CD4-positive, alpha-beta T cell (primary cell): ENCODE measurements around the gene SH3BGRL2. TPM values are rescaled to one million over a fixed set of nuclear protein-coding genes. Genes with fewer than 3 reads are reported as not detected.
"Not testable (repeated sequence)": the region's sequence is repeated elsewhere in the genome, so short reads cannot be mapped to it uniquely, and the experiment has no call there.

Experiments
- ATAC-seq: fragments of 200-7000 bp; cut with Tn5 transposase; one replicate; pipeline ENCODE4 v1.10.0; 2022; ENCODE audit warnings: mild to moderate bottlenecking; ENCODE audit not compliant: poor library complexity
- CTCF ChIA-PET: fragments of 350-600 bp; sonication (Branson Sonifier 250); formaldehyde crosslinking; loops from one replicate; lab custom pipeline; 2021; ENCODE audit warnings: antibody characterized with exemption, inconsistent platforms; lab: Charles Lee
- POLR2A ChIA-PET: fragments of 350-600 bp; sonication (Branson Sonifier 250); formaldehyde crosslinking; loops from one replicate; lab custom pipeline; 2021; ENCODE audit warnings: antibody characterized with exemption, inconsistent platforms; lab: Charles Lee
- DNase-seq, 14 experiments: peaks; one replicate each; pipeline ENCODE4 v3.0.0-alpha.2; 2013 to 2020; ENCODE audit warnings: mixed read lengths in 2 of 14
- H3K27ac ChIP-seq, 2 donors: one replicate each; pipeline versions ENCODE4 v1.5.1 to v1.7.0; 2013; ENCODE audit warnings: low read length in 2 of 2, low read depth in 1 of 2, mild to moderate bottlenecking in 1 of 2
- H3K27me3 ChIP-seq, 2 experiments: 1 replicate in 1 of 2; 2 replicates in 1 of 2; pipeline versions ENCODE4 v1.6.1 to v1.7.0; 2013; ENCODE audit warnings: low read length in 2 of 2, control low read depth in 1 of 2, mild to moderate bottlenecking in 1 of 2, moderate library complexity in 1 of 2; ENCODE audit not compliant: insufficient read depth in 2 of 2, control insufficient read depth in 1 of 2
- H3K36me3 ChIP-seq: one replicate; pipeline ENCODE4 v1.6.1; 2013; ENCODE audit warnings: low read length, control low read depth; ENCODE audit not compliant: insufficient read depth
- H3K4me1 ChIP-seq: one replicate; pipeline ENCODE4 v1.6.1; 2013; ENCODE audit warnings: low read length, control low read depth; ENCODE audit not compliant: insufficient read depth
- H3K4me3 ChIP-seq: one replicate; pipeline ENCODE4 v1.5.1; 2013; ENCODE audit warnings: mild to moderate bottlenecking, low read length, moderate library complexity
- H3K9me3 ChIP-seq, 2 experiments: 1 replicate in 1 of 2; 2 replicates in 1 of 2; pipeline versions ENCODE4 v1.6.1 to v1.7.0; 2013; ENCODE audit warnings: low read length in 2 of 2, mild to moderate bottlenecking in 2 of 2, control low read depth in 1 of 2, moderate library complexity in 1 of 2; ENCODE audit not compliant: control insufficient read depth in 1 of 2, insufficient read depth in 1 of 2
- H3K27ac Mint-ChIP-seq: one replicate; pipeline ENCODE4 v1.8.0; 2020; ENCODE audit warnings: mixed read lengths
- H3K27me3 Mint-ChIP-seq: one replicate; pipeline ENCODE4 v1.8.0; 2021; ENCODE audit warnings: mixed read lengths
- H3K36me3 Mint-ChIP-seq: one replicate; pipeline ENCODE4 v1.8.0; 2021; ENCODE audit warnings: low read depth, mixed read lengths
- H3K4me1 Mint-ChIP-seq: one replicate; pipeline ENCODE4 v1.8.0; 2021; ENCODE audit warnings: low read depth, mixed read lengths
- H3K4me3 Mint-ChIP-seq: one replicate; pipeline ENCODE4 v1.8.0; 2020; ENCODE audit warnings: mild to moderate bottlenecking, mixed read lengths
- H3K9me3 Mint-ChIP-seq: one replicate; pipeline ENCODE4 v1.8.0; 2020; ENCODE audit warnings: mixed read lengths
- intact Hi-C, 2 experiments: fragments of 100-400 bp; cut with DNase I in 1 of 2; cut with micrococcal nuclease in 1 of 2; formaldehyde crosslinking; loops; one replicate each; pipeline versions ENCODE4 v1.15.1 to v1.9.0; 2023 to 2025; cut with DNase I, micrococcal nuclease
- total RNA-seq, 174 experiments: library from RNA in 2 of 174; stranded (reverse) in 2 of 174; gene quantifications; one replicate each; pipeline ENCODE4 v1.2.3 and lab custom pipeline; 2021 to 2026
- TF ChIP-seq, protein P1 (sequence below): fragments of 200-600 bp; IDR thresholded peaks from one replicate; pipeline ENCODE4 v1.8.0; 2022; ENCODE audit warnings: antibody characterized with exemption, mild to moderate bottlenecking

Gene SH3BGRL2
- total RNA-seq, 2 experiments from 2014 or later: 0.25 to 0.38 TPM

DNA sequence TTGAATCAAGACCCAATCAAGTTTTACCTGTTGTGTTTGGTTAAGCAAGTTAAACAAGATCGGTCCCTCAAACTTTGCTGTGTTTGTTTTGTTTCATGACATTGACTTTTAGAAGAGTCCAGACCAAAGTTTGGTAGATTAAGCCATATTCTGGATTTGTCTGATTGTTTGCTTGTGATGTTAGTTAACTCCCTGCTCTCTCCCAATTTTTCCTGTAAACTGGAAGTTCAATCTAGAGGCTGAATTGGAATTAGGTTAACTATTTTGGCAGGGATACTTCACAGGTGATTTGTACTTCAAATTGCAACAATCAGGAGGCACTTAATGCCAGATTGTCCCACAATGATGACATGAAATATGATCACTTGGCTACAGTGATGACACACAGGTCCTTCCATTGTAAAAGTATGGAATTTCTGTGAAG, 13.6 kb upstream of the SH3BGRL2 start:
- H3K4me3 Mint-ChIP-seq: no peak overlapping the region
- ATAC-seq: no peak

DNA sequence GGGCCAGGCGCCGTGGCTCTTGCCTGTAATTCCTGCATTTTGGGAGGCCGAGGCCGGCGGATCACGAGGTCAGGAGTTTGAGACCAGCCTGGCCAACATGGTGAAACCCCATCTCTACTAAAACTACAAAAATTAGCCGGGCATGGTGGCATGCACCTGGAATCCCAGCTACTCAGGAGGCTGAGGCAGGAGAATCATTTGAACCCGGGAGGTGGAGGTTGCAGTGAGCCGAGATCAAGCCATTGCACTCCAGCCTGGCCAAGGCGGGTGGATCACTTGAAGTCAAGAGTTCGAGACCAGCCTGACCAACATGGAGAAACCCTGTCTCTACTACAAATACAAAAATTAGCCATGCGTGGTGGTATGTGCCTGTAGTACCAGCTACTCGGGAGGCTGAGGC, 12.7 kb upstream of the SH3BGRL2 start:
- H3K36me3 Mint-ChIP-seq: not testable (repeated sequence)

More for the DNA sequence above, 13.6 kb upstream of the SH3BGRL2 start:
- ChIA-PET POLR2A (no interaction called here), CTCF (no interaction called here)
- intact Hi-C loops: no loop called here
- Histone ChIP-seq H3K9me3 (peaks cover 0 to 3% of the 10 kb centered on the region in 2 experiments), H3K36me3 (no peaks in the 10 kb centered on the region), H3K27me3 (peaks cover 0 to 11% of the 10 kb centered on the region in 2 experiments), H3K4me1 (no peaks in the 10 kb centered on the region), H3K27ac (no peak overlapping the region), H3K4me3 (no peak overlapping the region)
- no peak for DNase-seq
- Mint-ChIP-seq H3K27me3 (peaks cover 18% of the 10 kb centered on the region), H3K9me3 (no peaks in the 10 kb centered on the region), H3K36me3 (no peaks in the 10 kb centered on the region), H3K4me1 (no peaks in the 10 kb centered on the region), H3K27ac (no peak overlapping the region)
- TF ChIP-seq, protein P1, sequence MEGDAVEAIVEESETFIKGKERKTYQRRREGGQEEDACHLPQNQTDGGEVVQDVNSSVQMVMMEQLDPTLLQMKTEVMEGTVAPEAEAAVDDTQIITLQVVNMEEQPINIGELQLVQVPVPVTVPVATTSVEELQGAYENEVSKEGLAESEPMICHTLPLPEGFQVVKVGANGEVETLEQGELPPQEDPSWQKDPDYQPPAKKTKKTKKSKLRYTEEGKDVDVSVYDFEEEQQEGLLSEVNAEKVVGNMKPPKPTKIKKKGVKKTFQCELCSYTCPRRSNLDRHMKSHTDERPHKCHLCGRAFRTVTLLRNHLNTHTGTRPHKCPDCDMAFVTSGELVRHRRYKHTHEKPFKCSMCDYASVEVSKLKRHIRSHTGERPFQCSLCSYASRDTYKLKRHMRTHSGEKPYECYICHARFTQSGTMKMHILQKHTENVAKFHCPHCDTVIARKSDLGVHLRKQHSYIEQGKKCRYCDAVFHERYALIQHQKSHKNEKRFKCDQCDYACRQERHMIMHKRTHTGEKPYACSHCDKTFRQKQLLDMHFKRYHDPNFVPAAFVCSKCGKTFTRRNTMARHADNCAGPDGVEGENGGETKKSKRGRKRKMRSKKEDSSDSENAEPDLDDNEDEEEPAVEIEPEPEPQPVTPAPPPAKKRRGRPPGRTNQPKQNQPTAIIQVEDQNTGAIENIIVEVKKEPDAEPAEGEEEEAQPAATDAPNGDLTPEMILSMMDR: no peak

DNA sequence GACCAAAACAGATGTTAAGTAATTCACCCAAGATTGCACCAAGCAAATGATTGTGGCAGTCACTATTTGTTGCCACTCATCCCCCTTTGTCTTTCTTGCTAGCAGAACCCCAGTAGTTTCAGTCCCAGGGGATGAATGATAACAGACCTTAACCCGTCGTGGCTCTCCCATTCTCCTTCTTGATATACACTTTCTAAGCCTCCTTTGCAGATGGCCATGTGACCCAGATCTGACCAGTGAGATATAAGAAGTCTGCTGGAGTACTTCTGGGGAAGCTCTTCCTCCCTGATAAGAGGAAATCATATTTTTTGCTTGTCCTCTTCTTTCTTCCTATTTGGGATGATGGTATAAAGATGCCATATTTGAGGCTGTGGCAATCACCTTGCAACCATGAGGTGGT, 9.6 kb upstream of the SH3BGRL2 start:
- Histone ChIP-seq H3K4me3 (no peak overlapping the region), H3K9me3 (peaks cover 0 to 3% of the 10 kb centered on the region in 2 experiments), H3K27ac (no peak overlapping the region), H3K36me3 (no peaks in the 10 kb centered on the region), H3K4me1 (no peaks in the 10 kb centered on the region), H3K27me3 (peaks cover 0 to 5% of the 10 kb centered on the region in 2 experiments)
- H3K36me3 Mint-ChIP-seq: no peaks in the 10 kb centered on the region
- TF ChIP-seq, protein P1: no peak
- no peaks in the 10 kb centered on the region for H3K9me3 Mint-ChIP-seq
- ChIA-PET POLR2A (no interaction called here), CTCF (no interaction called here)
- H3K4me3 Mint-ChIP-seq: no peak overlapping the region
- DNase-seq: no peak
- ATAC-seq: no peak
- H3K27ac Mint-ChIP-seq: no peak overlapping the region
- intact Hi-C loops: no loop called here
- peaks cover 16% of the 10 kb centered on the region for H3K27me3 Mint-ChIP-seq
- no peaks in the 10 kb centered on the region for H3K4me1 Mint-ChIP-seq

More for the DNA sequence above, 12.7 kb upstream of the SH3BGRL2 start:
- H3K4me3 Mint-ChIP-seq, H3K4me1 ChIP-seq, H3K4me1 Mint-ChIP-seq, H3K27ac ChIP-seq, H3K36me3 ChIP-seq, intact Hi-C loops, POLR2A ChIA-PET, H3K27ac Mint-ChIP-seq, ATAC-seq, CTCF ChIA-PET, H3K9me3 ChIP-seq, H3K4me3 ChIP-seq, DNase-seq, H3K9me3 Mint-ChIP-seq: not testable (repeated sequence)
- peaks cover 0 to 11% of the 10 kb centered on the region in 2 experiments for H3K27me3 ChIP-seq
- peaks cover 18% of the 10 kb centered on the region for H3K27me3 Mint-ChIP-seq

DNA sequence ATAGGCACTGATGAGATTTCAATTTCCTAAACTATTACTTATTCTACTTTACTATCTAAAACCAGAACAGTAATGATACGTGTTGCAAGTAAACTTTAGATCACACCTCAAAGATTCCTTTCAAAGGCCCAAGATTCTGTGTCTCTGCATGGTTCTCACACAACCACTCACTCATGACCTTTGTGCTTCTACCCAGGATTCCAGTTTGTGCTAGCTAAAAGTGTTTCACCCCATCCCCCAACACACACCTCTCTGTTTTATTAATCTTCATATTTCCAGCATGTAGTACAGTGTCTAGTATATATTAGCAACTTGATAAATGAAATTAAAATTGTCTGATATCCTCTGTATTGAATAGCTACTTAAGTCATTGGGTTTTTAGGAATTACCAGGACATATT, 8.8 kb upstream of the SH3BGRL2 start:
- H3K4me3 ChIP-seq: no peak overlapping the region
- Mint-ChIP-seq H3K27me3 (peaks cover 14% of the 10 kb centered on the region), H3K9me3 (no peaks in the 10 kb centered on the region), H3K27ac (no peak overlapping the region), H3K4me1 (no peaks in the 10 kb centered on the region), H3K36me3 (no peaks in the 10 kb centered on the region), H3K4me3 (no peak overlapping the region)
- TF ChIP-seq, protein P1: no peak
- POLR2A ChIA-PET: no interaction called here
- CTCF ChIA-PET: interaction anchor here (0.6 to 1.0 kb wide), 2 partner anchors 10 to 55 kb away, joined by 3 to 5 read pairs; no protein-coding TSS in a partner anchor
- ATAC-seq: no peak
- no peaks in the 10 kb centered on the region for H3K36me3 ChIP-seq
- no peak overlapping the region for H3K27ac ChIP-seq
- H3K4me1 ChIP-seq: no peaks in the 10 kb centered on the region
- no peak for DNase-seq
- H3K27me3 ChIP-seq: peaks cover 0 to 3% of the 10 kb centered on the region in 2 experiments
- intact Hi-C loops: no loop called here
- H3K9me3 ChIP-seq: peaks cover 0 to 3% of the 10 kb centered on the region in 2 experiments
